Stomach smooth muscle (tissue), 2 donors: ENCODE measurements around the gene PCNX1.
"Not testable (repeated sequence)": the region's sequence is repeated elsewhere in the genome, so short reads cannot be mapped to it uniquely, and the experiment has no call there.

ENCODE experiments used
- H3K27ac ChIP-seq: one replicate; pipeline ENCODE4 v1.7.0; 2013; ENCODE audit warnings: mild to moderate bottlenecking, low read length, inconsistent platforms
- H3K27me3 ChIP-seq, 2 donors: one replicate each; pipeline ENCODE4 v1.7.0; 2013; ENCODE audit warnings: low read length in 2 of 2; ENCODE audit not compliant: insufficient read depth in 2 of 2, control insufficient read depth in 1 of 2
- H3K36me3 ChIP-seq, 2 donors: one replicate each; pipeline ENCODE4 v1.7.0; 2013; ENCODE audit warnings: low read length in 2 of 2; ENCODE audit not compliant: control insufficient read depth in 2 of 2, insufficient read depth in 2 of 2
- H3K4me1 ChIP-seq: one replicate; pipeline ENCODE4 v1.7.0; 2013; ENCODE audit warnings: low read length; ENCODE audit not compliant: control insufficient read depth, insufficient read depth
- H3K4me3 ChIP-seq, 2 donors: one replicate each; pipeline ENCODE4 v1.7.0; 2013; ENCODE audit warnings: low read length in 2 of 2
- H3K9ac ChIP-seq, 2 donors: one replicate each; pipeline ENCODE4 v1.7.0; 2013; ENCODE audit warnings: low read length in 2 of 2, mild to moderate bottlenecking in 1 of 2
- H3K9me3 ChIP-seq, 2 donors: one replicate each; pipeline ENCODE4 v1.7.0; 2013; ENCODE audit warnings: low read length in 2 of 2; ENCODE audit not compliant: control insufficient read depth in 2 of 2
- donor health status: healthy.
- donor health status: Pancreatic carcinoma.

Gene PCNX1

DNA sequence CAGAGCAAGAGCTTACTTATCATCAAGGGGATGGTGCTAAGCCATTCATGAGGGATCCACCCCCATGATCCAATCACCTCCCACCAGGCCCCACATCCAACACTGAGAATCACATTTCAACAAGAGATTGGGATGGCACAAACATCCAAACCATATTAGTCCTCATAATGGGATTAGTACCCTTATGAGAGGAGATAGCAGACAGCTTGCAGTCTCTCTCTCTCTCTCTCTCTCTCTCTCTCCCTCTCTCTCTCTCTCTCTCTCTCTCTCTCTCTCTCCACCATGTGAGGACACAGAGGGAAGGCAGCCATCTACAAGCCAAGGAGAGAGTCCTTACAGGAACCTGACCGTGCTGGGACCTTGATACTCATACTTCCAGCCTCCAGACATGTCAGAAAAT, 26.4 kb upstream of the PCNX1 start:
- not testable (repeated sequence) for H3K4me3 ChIP-seq, H3K36me3 ChIP-seq

DNA sequence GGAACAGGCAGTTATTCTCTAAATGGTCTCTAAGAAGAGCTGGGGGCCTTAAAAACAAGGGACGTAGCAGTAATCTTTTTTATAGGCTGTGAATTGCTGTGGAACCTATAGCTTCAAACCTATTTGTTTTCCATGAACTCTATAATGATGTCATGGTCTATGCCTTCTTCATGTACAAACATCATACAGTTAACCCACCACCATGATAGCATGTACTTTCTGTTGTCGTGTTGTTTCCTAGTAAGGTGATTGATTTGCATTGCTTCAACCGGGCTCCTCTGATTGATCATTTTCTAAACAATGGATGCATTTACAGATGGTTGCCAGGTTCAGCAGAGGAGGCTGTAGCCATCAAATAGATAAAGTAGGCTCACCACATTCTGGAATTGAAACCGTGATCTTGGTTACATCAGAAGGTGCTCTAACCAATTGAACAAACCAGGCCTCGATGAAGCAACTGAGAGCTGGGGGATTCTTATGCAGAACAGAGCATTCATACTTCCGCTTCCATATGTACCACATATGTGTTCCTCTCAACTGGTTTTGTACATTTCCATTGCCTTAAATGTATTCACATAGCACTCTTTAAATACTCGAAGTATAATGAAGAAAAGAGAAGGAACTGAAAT, 25.6 kb upstream of the PCNX1 start:
- Histone ChIP-seq H3K36me3 (no peaks in the 10 kb centered on the region), H3K4me3 (no peak overlapping the region), H3K27me3 (no peaks in the 10 kb centered on the region), H3K27ac (no peak overlapping the region), H3K4me1 (peaks cover 5% of the 10 kb centered on the region), H3K9me3 (no peaks in the 10 kb centered on the region), H3K9ac (no peak overlapping the region)

More for the DNA sequence above, 26.4 kb upstream of the PCNX1 start:
- not testable (repeated sequence) for H3K27me3 ChIP-seq, H3K4me1 ChIP-seq, H3K9ac ChIP-seq, H3K27ac ChIP-seq, H3K9me3 ChIP-seq

DNA sequence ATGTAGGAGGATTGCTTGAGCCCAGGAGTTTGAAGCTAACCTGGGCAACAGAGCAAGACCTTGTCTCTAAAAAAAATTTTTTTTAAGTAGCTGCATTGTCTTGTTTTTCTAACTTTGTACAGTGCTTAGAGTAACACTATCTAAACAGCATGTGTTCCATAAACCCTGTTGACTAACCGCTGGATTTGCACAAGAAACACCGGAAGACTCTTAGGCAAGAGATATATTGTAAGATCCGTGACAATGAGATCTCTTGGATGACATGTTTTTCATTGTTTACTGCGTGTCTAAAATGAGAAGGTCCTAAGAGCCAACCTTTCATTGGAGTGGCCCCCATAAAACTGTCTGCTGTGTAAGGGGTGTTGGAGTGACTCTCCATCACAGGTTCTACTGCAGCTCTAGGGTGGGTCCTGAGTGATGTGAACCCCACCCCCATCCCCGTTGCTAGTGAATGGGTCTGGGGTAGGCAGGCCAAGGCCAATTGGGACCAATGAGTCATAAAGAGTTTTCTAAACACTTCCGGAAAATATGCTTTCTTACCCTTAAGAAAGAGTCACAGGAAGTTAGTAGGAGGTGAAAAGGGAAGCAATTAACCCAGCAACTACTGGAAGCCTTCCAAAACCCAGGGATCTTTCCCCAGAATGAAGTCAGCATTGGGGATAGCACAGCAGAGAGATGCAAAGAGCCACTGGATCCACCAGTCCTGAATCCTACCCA, 24.3 kb upstream of the PCNX1 start:
- no peak overlapping the region for H3K4me3 ChIP-seq
- no peak overlapping the region for H3K27ac ChIP-seq

DNA sequence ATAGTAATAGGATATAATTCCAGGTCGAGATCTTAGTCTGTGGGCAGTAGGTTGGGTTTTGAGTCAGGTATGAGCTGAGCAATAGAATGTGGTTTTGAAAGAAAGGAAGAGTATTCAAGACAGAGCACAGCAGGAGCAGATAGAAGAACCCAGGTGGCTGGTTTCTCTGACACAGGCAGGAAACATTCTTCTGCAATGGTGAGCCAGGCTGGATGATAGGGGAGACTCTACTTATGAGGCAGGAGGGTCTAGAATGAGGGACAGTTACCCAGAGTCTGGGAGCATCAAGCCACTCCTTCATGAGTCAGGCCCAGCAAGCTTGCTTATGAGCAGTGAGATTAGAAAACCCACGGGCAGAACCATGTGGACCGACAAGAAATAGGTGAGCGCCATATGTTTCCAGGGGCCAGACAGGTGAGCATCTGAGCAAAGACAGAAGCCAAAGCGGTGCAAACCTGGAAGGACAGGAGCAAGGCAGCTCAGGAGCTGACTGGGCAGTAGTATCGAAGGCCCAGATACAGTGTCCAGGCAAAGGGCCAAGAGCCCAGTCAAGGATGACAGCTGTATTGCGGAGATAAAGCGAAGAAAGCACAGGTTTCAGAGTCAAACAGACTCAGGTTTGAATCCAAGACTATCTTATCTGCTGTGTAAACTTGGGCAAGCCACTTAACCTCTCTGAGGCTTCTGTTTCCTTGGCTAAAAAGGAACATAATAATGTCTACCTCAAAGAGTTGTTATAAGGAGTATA, 22.5 kb upstream of the PCNX1 start:
- no peaks in the 10 kb centered on the region for H3K27me3 ChIP-seq
- H3K36me3 ChIP-seq = no peaks in the 10 kb centered on the region
- H3K9me3 ChIP-seq = no peaks in the 10 kb centered on the region
- no peak overlapping the region for H3K27ac ChIP-seq
- H3K4me1 ChIP-seq = peaks cover 19% of the 10 kb centered on the region
- H3K9ac ChIP-seq = no peak overlapping the region
- no peak overlapping the region for H3K4me3 ChIP-seq

More for the DNA sequence above, 24.3 kb upstream of the PCNX1 start:
- H3K36me3 ChIP-seq = no peaks in the 10 kb centered on the region
- no peaks in the 10 kb centered on the region for H3K27me3 ChIP-seq
- H3K9ac ChIP-seq = no peak overlapping the region
- no peaks in the 10 kb centered on the region for H3K9me3 ChIP-seq
- peaks cover 13% of the 10 kb centered on the region for H3K4me1 ChIP-seq

DNA sequence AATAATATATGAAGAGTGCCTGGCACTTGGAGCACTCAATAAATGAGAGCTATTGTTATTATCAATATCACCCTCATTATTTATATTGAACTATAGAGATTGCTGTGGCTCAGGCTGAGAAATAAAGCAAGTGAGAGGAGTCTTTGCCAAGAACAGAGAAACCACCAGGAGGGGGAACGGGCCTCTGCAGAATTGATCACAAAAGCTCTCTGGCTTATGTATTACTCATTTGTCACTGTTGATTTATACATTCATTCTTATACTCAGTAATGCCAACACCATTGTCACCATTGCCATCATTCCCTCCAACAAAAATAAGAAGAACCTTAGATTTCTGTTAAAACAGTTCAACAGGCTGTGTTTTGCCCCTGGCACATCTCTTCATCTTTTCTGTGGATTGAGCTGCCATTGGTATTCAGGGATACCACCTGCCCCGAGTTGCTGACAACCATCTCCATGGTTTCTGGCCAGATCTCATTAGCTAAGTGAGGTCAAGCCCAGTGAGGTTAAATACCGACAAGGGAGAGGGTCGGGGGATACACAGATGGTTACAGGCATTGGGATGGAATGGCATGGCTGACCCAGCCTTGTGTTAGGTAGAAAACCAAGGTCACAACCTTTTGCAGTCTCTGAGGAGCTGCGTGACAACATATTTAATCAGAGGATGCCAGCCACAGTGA, 21.8 kb upstream of the PCNX1 start:
- no peak overlapping the region for H3K4me3 ChIP-seq
- H3K9ac ChIP-seq = no peak overlapping the region
- no peak overlapping the region for H3K27ac ChIP-seq
- H3K4me1 ChIP-seq = peaks cover 19% of the 10 kb centered on the region
- no peaks in the 10 kb centered on the region for H3K9me3 ChIP-seq
- H3K27me3 ChIP-seq = no peaks in the 10 kb centered on the region
- H3K36me3 ChIP-seq = no peaks in the 10 kb centered on the region

GRCh38 chr14:70886421-70887206, 20.6 kb upstream of the PCNX1 start:
- Histone ChIP-seq H3K4me3 (peak overlapping the region; percentile 34 to 35), H3K9ac (peak overlapping the region; percentile 29 to 53), H3K36me3 (no peaks in the 10 kb centered on the region), H3K27me3 (no peaks in the 10 kb centered on the region), H3K9me3 (no peaks in the 10 kb centered on the region), H3K4me1 (peaks cover 19% of the 10 kb centered on the region), H3K27ac (peak overlapping the region; percentile 82)

DNA sequence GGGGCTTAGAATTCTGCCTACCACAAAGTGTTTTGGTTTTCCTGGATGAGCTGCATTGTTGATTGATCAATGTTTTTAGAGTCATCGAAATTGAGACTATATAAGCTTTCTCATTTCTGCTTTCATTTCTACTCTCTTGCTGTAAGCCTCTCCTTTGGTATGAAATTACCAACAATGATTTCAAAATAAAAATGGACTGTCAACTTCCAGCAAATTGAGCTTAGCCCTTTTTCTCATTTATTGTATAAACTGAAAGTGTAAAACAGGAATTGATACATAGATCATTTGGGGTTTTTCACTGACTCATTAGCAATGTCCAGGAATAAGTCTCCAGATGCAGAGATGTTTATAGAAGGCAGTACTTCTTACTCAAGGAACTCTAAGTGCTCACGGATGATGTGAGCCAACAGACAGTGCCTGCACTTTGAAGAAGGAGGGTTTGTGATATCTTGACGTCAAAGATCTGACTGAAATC, 20.0 kb upstream of the PCNX1 start:
- peak overlapping the region; percentile 82 for H3K27ac ChIP-seq
- peak overlapping the region; percentile 37 to 53 for H3K9ac ChIP-seq
- H3K4me1 ChIP-seq = peaks cover 19% of the 10 kb centered on the region
- peak overlapping the region; percentile 34 to 35 for H3K4me3 ChIP-seq
- H3K9me3 ChIP-seq = no peaks in the 10 kb centered on the region
- H3K27me3 ChIP-seq = no peaks in the 10 kb centered on the region
- H3K36me3 ChIP-seq = no peaks in the 10 kb centered on the region

DNA sequence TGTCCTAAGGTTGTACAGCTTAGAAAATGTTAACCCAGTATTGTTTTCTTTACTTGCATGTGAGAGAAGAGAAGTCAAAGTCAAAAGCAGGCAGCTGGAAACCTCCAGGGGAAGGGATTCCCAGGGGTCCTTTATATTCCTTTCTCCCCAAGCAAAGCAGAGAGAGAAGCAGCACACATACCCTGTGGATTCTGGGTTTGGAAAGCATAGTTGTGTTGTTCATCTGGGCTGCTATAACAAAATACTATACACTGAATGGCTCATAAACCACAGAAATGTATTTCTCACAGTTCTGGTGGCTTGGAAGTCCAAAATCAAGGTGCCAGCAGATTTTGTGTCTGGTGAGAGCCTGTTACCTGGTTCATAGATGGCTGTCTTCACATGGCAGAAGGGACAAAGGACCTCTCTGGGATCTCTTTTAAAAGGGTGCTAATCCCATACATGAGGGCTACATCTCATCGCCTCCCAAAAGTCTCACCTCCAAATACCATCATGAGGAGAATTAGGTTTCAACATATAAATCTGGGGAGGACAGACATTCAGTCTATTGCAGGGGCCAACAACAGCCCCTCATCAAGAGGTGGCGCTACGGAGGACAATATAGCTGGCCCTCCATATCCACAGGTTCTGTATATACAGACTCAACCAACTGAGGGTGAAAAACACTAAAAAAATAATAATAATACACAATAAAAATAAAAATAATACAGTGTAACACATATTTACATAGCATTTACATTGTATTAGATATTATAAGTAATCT, 19.3 kb upstream of the PCNX1 start:
- Histone ChIP-seq H3K27ac (peak overlapping the region; percentile 82), H3K36me3 (no peaks in the 10 kb centered on the region), H3K4me3 (no peak overlapping the region), H3K9ac (peak overlapping the region; percentile 37), H3K27me3 (no peaks in the 10 kb centered on the region), H3K9me3 (no peaks in the 10 kb centered on the region), H3K4me1 (peaks cover 19% of the 10 kb centered on the region)

GRCh38 chr14:70888681-70889175, 18.5 kb upstream of the PCNX1 start:
- Histone ChIP-seq H3K27ac (no peak overlapping the region), H3K36me3 (no peaks in the 10 kb centered on the region), H3K4me3 (no peak overlapping the region), H3K4me1 (peaks cover 19% of the 10 kb centered on the region), H3K9me3 (no peaks in the 10 kb centered on the region), H3K9ac (no peak overlapping the region), H3K27me3 (no peaks in the 10 kb centered on the region)
